Measurements from ENCODE around the gene ACAA1. TPM values are rescaled to one million over a fixed set of nuclear protein-coding genes. Genes with fewer than 3 reads are reported as not detected.

ACAA1 gene
- total and polyA plus RNA-seq, 2 experiments from 2014 or later: 141 to 250 TPM

DNA sequence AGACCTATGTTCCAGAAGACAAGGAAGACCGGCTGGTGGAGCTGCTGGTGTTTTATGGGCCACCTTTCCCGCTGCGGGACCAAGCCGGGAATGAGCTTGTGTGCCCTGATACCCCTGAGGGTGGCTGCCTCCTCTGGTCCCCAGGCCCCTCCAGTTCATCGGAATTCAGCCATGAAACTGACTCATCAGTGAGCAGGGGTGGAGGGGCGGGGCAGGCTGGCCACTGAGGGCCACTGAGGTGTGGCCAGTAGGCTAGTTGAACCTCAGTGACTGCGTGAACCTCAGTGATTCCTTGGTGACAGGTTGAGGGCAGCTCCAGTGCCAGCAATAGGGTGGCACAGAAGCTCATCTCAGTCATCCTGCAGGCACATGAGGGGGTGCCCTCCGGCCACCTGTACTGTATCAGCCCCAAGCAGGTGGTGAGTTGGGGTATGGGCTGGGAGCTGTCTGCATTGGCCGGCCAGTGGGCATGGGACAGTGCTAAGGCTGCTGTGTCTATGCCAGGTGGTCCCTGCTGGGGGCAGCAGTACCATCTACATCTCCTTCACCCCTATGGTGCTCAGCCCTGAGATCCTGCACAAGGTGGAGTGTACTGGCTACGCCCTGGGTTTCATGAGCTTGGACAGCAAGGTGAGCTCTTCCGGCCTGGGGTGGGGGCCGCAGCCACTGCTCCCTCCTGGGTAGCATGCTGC is 20.3 kb downstream of the ACAA1 start:
- TF ChIP-seq EZH2 (IDR thresholded peaks at IDR 0.05; ENCODE audit: borderline replicate concordance): no peak
- TF ChIP-seq EZH2phosphoT487 (IDR thresholded peaks at IDR 0.05; ENCODE audit: low read depth, severe bottlenecking, unreplicated experiment): no peak
- TF ChIP-seq, protein P1, sequence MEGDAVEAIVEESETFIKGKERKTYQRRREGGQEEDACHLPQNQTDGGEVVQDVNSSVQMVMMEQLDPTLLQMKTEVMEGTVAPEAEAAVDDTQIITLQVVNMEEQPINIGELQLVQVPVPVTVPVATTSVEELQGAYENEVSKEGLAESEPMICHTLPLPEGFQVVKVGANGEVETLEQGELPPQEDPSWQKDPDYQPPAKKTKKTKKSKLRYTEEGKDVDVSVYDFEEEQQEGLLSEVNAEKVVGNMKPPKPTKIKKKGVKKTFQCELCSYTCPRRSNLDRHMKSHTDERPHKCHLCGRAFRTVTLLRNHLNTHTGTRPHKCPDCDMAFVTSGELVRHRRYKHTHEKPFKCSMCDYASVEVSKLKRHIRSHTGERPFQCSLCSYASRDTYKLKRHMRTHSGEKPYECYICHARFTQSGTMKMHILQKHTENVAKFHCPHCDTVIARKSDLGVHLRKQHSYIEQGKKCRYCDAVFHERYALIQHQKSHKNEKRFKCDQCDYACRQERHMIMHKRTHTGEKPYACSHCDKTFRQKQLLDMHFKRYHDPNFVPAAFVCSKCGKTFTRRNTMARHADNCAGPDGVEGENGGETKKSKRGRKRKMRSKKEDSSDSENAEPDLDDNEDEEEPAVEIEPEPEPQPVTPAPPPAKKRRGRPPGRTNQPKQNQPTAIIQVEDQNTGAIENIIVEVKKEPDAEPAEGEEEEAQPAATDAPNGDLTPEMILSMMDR (IDR thresholded peaks at IDR 0.05; ENCODE audit: poor library complexity): no peak
- H3K79me2 ChIP-seq: no peaks in the 10 kb centered on the region
- no peak overlapping the region for H3K4me3 ChIP-seq
- no peak overlapping the region for H3K4me2 ChIP-seq
- H3K4me1 ChIP-seq (ENCODE audit: insufficient read depth): no peaks in the 10 kb centered on the region
- H3K27ac ChIP-seq: no peak overlapping the region
- no peak for DNase-seq (ENCODE audit: low spot score)
- no peak overlapping the region for H2AFZ ChIP-seq
- no peaks in the 10 kb centered on the region for H4K20me1 ChIP-seq (ENCODE audit: insufficient read depth, poor library complexity, severe bottlenecking)
- no peaks in the 10 kb centered on the region for H3K36me3 ChIP-seq (replicated peaks; ENCODE audit: insufficient read depth, low read depth)
- 90% methylated on average over 12 of the region's 12 CpGs for WGBS (ENCODE audit: low lambda C conversion rate, missing lambda C conversion rate)
- H3K27me3 ChIP-seq: no peaks in the 10 kb centered on the region
- no peaks in the 10 kb centered on the region for H3K9me3 ChIP-seq (ENCODE audit: low read depth)
- no peaks in the 10 kb centered on the region for H3K9me2 ChIP-seq (replicated peaks; ENCODE audit: insufficient read depth)

DNA sequence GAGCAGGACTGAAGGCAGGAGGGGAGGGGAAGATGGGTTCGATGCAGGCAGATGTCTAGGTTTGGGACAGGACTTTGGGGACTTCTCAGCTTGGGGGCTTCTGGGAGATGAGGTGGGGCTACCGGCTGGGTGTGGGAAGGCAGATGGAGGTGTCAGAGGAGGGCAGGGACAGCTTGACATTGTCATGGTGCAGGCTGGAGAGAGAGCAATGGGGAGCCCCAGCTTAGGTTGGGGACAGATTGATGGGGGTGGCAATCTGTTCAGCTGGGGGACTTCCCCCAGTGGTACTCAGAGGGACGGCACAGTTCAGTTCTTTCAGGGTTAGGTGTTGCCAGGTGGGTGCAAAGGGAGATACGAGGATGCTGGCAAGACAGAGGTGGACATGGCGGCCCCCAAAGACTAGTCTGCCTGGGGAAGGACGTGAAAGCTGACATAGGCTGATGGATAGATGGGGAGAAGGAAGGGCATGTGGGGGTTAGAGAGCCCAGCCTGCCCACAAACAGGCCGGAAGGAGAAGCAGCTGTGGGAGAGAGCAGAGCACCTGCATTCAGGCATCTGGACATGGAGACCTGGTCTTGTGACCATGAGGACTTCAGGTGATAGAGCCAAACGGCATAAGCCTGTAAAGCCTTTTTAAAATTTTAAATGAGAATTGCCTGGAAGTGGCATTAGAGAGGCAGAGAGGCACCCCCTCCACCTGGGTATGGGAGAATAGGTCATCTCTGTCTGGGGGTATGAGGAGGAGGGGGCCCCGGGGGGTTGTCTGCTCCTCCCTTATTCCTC is 21.1 kb downstream of the ACAA1 start:
- H3K4me1 ChIP-seq (ENCODE audit: insufficient read depth): no peaks in the 10 kb centered on the region
- DNase-seq (ENCODE audit: low spot score): no peak
- no peaks in the 10 kb centered on the region for H3K9me3 ChIP-seq (ENCODE audit: low read depth)
- TF ChIP-seq EZH2 (IDR thresholded peaks at IDR 0.05; ENCODE audit: borderline replicate concordance): no peak
- no peak for TF ChIP-seq EZH2phosphoT487 (IDR thresholded peaks at IDR 0.05; ENCODE audit: low read depth, severe bottlenecking, unreplicated experiment)
- TF ChIP-seq, protein P1 (IDR thresholded peaks at IDR 0.05; ENCODE audit: poor library complexity): no peak
- WGBS (ENCODE audit: low lambda C conversion rate, missing lambda C conversion rate): 88% methylated on average over 9 of the region's 9 CpGs
- no peaks in the 10 kb centered on the region for H3K9me2 ChIP-seq (replicated peaks; ENCODE audit: insufficient read depth)
- no peak overlapping the region for H3K4me3 ChIP-seq
- H4K20me1 ChIP-seq (ENCODE audit: insufficient read depth, poor library complexity, severe bottlenecking): no peaks in the 10 kb centered on the region
- H3K36me3 ChIP-seq (replicated peaks; ENCODE audit: insufficient read depth, low read depth): no peaks in the 10 kb centered on the region
- no peaks in the 10 kb centered on the region for H3K79me2 ChIP-seq
- no peak overlapping the region for H3K4me2 ChIP-seq
- no peak overlapping the region for H2AFZ ChIP-seq
- H3K27ac ChIP-seq: no peak overlapping the region
- H3K27me3 ChIP-seq: no peaks in the 10 kb centered on the region

DNA sequence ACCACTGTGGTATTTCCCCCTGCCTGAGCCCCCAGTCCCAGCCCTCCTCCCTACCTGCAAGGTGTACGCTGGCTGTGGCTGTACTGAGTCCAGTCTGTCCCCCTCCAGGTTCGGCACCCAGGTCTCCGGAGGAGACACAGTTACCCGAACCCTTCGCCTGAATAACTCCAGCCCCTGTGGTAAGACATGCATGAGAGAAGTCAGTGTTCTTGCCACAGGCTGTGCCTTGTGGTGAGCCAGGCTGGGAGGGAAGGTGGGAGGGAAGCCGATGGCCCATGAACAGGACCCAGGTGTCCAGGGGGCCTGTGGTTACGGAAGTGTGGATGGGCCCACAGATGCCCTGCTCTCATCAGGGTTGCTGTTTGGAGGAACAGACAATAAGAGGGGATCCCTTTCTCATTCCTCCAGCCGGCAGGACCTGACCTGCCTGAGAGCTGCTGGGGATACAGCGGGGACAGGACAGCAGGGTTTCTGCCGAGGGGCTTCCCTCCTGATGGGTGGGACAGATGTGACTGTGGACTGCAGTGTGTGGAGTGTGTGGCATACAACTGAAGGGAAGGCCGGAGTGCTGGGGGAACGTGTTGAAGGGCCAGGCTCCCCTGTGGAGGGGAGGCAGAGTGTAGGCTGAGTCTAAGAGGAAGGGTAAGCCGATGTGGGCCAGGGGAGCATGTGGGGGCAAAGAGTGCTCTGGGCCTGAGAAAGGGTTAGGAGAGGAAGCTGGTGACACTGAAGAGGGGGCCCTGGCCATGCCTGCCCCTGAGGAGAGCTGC is 21.9 kb downstream of the ACAA1 start:
- TF ChIP-seq EZH2 (IDR thresholded peaks at IDR 0.05; ENCODE audit: borderline replicate concordance): no peak
- TF ChIP-seq, protein P1 (IDR thresholded peaks at IDR 0.05; ENCODE audit: poor library complexity): no peak
- TF ChIP-seq EZH2phosphoT487 (IDR thresholded peaks at IDR 0.05; ENCODE audit: low read depth, severe bottlenecking, unreplicated experiment): no peak
- H3K4me1 ChIP-seq (ENCODE audit: insufficient read depth): no peaks in the 10 kb centered on the region
- H3K4me3 ChIP-seq: no peak overlapping the region
- no peaks in the 10 kb centered on the region for H3K36me3 ChIP-seq (replicated peaks; ENCODE audit: insufficient read depth, low read depth)
- no peak overlapping the region for H3K27ac ChIP-seq
- no peaks in the 10 kb centered on the region for H3K79me2 ChIP-seq
- no peak for DNase-seq (ENCODE audit: low spot score)
- no peak overlapping the region for H2AFZ ChIP-seq
- no peaks in the 10 kb centered on the region for H3K9me3 ChIP-seq (ENCODE audit: low read depth)
- no peaks in the 10 kb centered on the region for H4K20me1 ChIP-seq (ENCODE audit: insufficient read depth, poor library complexity, severe bottlenecking)
- no peaks in the 10 kb centered on the region for H3K27me3 ChIP-seq
- H3K9me2 ChIP-seq (replicated peaks; ENCODE audit: insufficient read depth): no peaks in the 10 kb centered on the region
- 87% methylated on average over 13 of the region's 13 CpGs for WGBS (ENCODE audit: low lambda C conversion rate, missing lambda C conversion rate)
- no peak overlapping the region for H3K4me2 ChIP-seq
